ENCODE results near the gene LRRC3B. TPM values are rescaled to one million over a fixed set of nuclear protein-coding genes. Genes with fewer than 3 reads are reported as not detected.

The LRRC3B gene
- total RNA-seq, 2 experiments from 2014 or later, result not detected

GRCh38 chr3:26621906-26622620 is 509 bp upstream of the LRRC3B start:
- no peaks in the 10 kb centered on the region for H3K36me3 Mint-ChIP-seq
- H3K9me3 Mint-ChIP-seq, result no peaks in the 10 kb centered on the region
- POLR2A ChIA-PET, result no interaction called here
- peaks cover 37% of the 10 kb centered on the region for H3K27me3 Mint-ChIP-seq
- DNase-seq (no peak), ATAC-seq (ENCODE audit: low read depth) (no peak)
- H3K4me1 Mint-ChIP-seq, result peaks cover 2% of the 10 kb centered on the region
- H3K4me3 Mint-ChIP-seq, result no peak overlapping the region
- H3K27ac Mint-ChIP-seq, result no peak overlapping the region

- Mint-ChIP-seq H3K27me3 (peaks cover 37% of the 10 kb centered on the region), H3K27ac (no peak overlapping the region)
These were observed 1.0 kb downstream of the LRRC3B start for GRCh38 chr3:26623419-26624208.

GRCh38 chr3:26624209-26624765 is 1.7 kb downstream of the LRRC3B start:
- Mint-ChIP-seq H3K27ac (no peak overlapping the region), H3K27me3 (peaks cover 37% of the 10 kb centered on the region), H3K4me1 (peaks cover 2% of the 10 kb centered on the region), H3K9me3 (no peaks in the 10 kb centered on the region), H3K36me3 (no peaks in the 10 kb centered on the region), H3K4me3 (no peak overlapping the region)
- POLR2A ChIA-PET, result no interaction called here
- ATAC-seq (ENCODE audit: low read depth) (no peak), DNase-seq (no peak)

More at GRCh38 chr3:26623419-26624208, 1.0 kb downstream of the LRRC3B start:
- DNase-seq (no peak), ATAC-seq (ENCODE audit: low read depth) (no peak)
- POLR2A ChIA-PET, result no interaction called here
- Mint-ChIP-seq H3K4me1 (peaks cover 2% of the 10 kb centered on the region), H3K4me3 (no peak overlapping the region), H3K36me3 (no peaks in the 10 kb centered on the region), H3K9me3 (no peaks in the 10 kb centered on the region)

GRCh38 chr3:26625187-26625586 is 2.6 kb downstream of the LRRC3B start:
- Mint-ChIP-seq H3K27ac (no peak overlapping the region), H3K9me3 (no peaks in the 10 kb centered on the region), H3K4me1 (peaks cover 2% of the 10 kb centered on the region), H3K27me3 (peaks cover 37% of the 10 kb centered on the region), H3K4me3 (no peak overlapping the region), H3K36me3 (no peaks in the 10 kb centered on the region)
- POLR2A ChIA-PET, result no interaction called here
- DNase-seq (no peak), ATAC-seq (ENCODE audit: low read depth) (no peak)

GRCh38 chr3:26627080-26627479 is 4.5 kb downstream of the LRRC3B start:
- no peaks in the 10 kb centered on the region for H3K36me3 Mint-ChIP-seq
- DNase-seq (no peak), ATAC-seq (ENCODE audit: low read depth) (no peak)
- peaks cover 24% of the 10 kb centered on the region for H3K27me3 Mint-ChIP-seq
- POLR2A ChIA-PET, result no interaction called here
- no peaks in the 10 kb centered on the region for H3K9me3 Mint-ChIP-seq
- no peak overlapping the region for H3K4me3 Mint-ChIP-seq
- H3K4me1 Mint-ChIP-seq, result peaks cover 2% of the 10 kb centered on the region
- no peak overlapping the region for H3K27ac Mint-ChIP-seq

GRCh38 chr3:26628915-26629314 is 6.3 kb downstream of the LRRC3B start:
- Mint-ChIP-seq H3K27ac (no peak overlapping the region), H3K9me3 (no peaks in the 10 kb centered on the region), H3K27me3 (peaks cover 10% of the 10 kb centered on the region), H3K36me3 (no peaks in the 10 kb centered on the region), H3K4me1 (no peaks in the 10 kb centered on the region), H3K4me3 (no peak overlapping the region)
- ATAC-seq (ENCODE audit: low read depth) (no peak), DNase-seq (no peak)
- POLR2A ChIA-PET, result no interaction called here

- no peak overlapping the region for H3K27ac Mint-ChIP-seq
- no peak for ATAC-seq (ENCODE audit: low read depth)
These were observed 8.3 kb downstream of the LRRC3B start for GRCh38 chr3:26630669-26631389.

GRCh38 chr3:26631390-26631738 is 8.8 kb downstream of the LRRC3B start:
- POLR2A ChIA-PET, result no interaction called here
- H3K36me3 Mint-ChIP-seq, result no peaks in the 10 kb centered on the region
- no peaks in the 10 kb centered on the region for H3K27me3 Mint-ChIP-seq
- no peaks in the 10 kb centered on the region for H3K4me1 Mint-ChIP-seq
- no peak for ATAC-seq (ENCODE audit: low read depth)
- no peak overlapping the region for H3K4me3 Mint-ChIP-seq
- no peaks in the 10 kb centered on the region for H3K9me3 Mint-ChIP-seq
- no peak overlapping the region for H3K27ac Mint-ChIP-seq
- no peak for DNase-seq

More at GRCh38 chr3:26630669-26631389, 8.3 kb downstream of the LRRC3B start:
- no peaks in the 10 kb centered on the region for H3K9me3 Mint-ChIP-seq
- no peak overlapping the region for H3K4me3 Mint-ChIP-seq
- POLR2A ChIA-PET, result no interaction called here
- H3K4me1 Mint-ChIP-seq, result no peaks in the 10 kb centered on the region
- H3K27me3 Mint-ChIP-seq, result no peaks in the 10 kb centered on the region
- DNase-seq, result no peak
- H3K36me3 Mint-ChIP-seq, result no peaks in the 10 kb centered on the region

- Mint-ChIP-seq H3K27ac (no peak overlapping the region), H3K4me3 (no peak overlapping the region), H3K9me3 (no peaks in the 10 kb centered on the region), H3K27me3 (no peaks in the 10 kb centered on the region), H3K36me3 (no peaks in the 10 kb centered on the region), H3K4me1 (no peaks in the 10 kb centered on the region)
- ATAC-seq (ENCODE audit: low read depth) (no peak), DNase-seq (no peak)
- POLR2A ChIA-PET, result no interaction called here
These were observed 12.0 kb downstream of the LRRC3B start for GRCh38 chr3:26634601-26635000.

- Mint-ChIP-seq H3K4me3 (no peak overlapping the region), H3K9me3 (no peaks in the 10 kb centered on the region), H3K36me3 (no peaks in the 10 kb centered on the region), H3K27me3 (no peaks in the 10 kb centered on the region), H3K4me1 (no peaks in the 10 kb centered on the region), H3K27ac (no peak overlapping the region)
- no peak for ATAC-seq (ENCODE audit: low read depth)
- POLR2A ChIA-PET, result no interaction called here
- DNase-seq, result no peak
These were observed 13.6 kb downstream of the LRRC3B start for GRCh38 chr3:26636096-26636727.

GRCh38 chr3:26637698-26638097 is 15.1 kb downstream of the LRRC3B start:
- H3K27ac Mint-ChIP-seq, result no peak overlapping the region
- POLR2A ChIA-PET, result no interaction called here
- no peak for ATAC-seq (ENCODE audit: low read depth)

GRCh38 chr3:26638113-26638512 is 15.5 kb downstream of the LRRC3B start:
- no peak for DNase-seq
- H3K27ac Mint-ChIP-seq, result no peak overlapping the region
- POLR2A ChIA-PET, result no interaction called here
- no peaks in the 10 kb centered on the region for H3K27me3 Mint-ChIP-seq
- H3K4me3 Mint-ChIP-seq, result no peak overlapping the region
- H3K36me3 Mint-ChIP-seq, result no peaks in the 10 kb centered on the region
- ATAC-seq (ENCODE audit: low read depth), result no peak
- no peaks in the 10 kb centered on the region for H3K4me1 Mint-ChIP-seq
- H3K9me3 Mint-ChIP-seq, result no peaks in the 10 kb centered on the region

More at GRCh38 chr3:26637698-26638097, 15.1 kb downstream of the LRRC3B start:
- DNase-seq, result no peak
- no peaks in the 10 kb centered on the region for H3K4me1 Mint-ChIP-seq
- H3K27me3 Mint-ChIP-seq, result no peaks in the 10 kb centered on the region
- H3K36me3 Mint-ChIP-seq, result no peaks in the 10 kb centered on the region
- no peak overlapping the region for H3K4me3 Mint-ChIP-seq
- no peaks in the 10 kb centered on the region for H3K9me3 Mint-ChIP-seq

GRCh38 chr3:26639339-26639738 is 16.8 kb downstream of the LRRC3B start:
- Mint-ChIP-seq H3K9me3 (no peaks in the 10 kb centered on the region), H3K27ac (no peak overlapping the region), H3K27me3 (no peaks in the 10 kb centered on the region), H3K4me3 (no peak overlapping the region), H3K36me3 (no peaks in the 10 kb centered on the region), H3K4me1 (no peaks in the 10 kb centered on the region)
- POLR2A ChIA-PET, result no interaction called here
- ATAC-seq (ENCODE audit: low read depth) (no peak), DNase-seq (no peak)
